BLaER1 (cell line): ENCODE measurements around the gene LYL1.
A peak's percentile ranks its signal among the peaks of the same experiment; 100 is the strongest.

Experiments
- H3K27ac ChIP-seq: shearing (Covaris generic); formaldehyde crosslinking; 2 replicates; pipeline ENCODE4 v1.8.1; 2022
- H3K27me3 ChIP-seq: shearing (Covaris generic); formaldehyde crosslinking; 2 replicates; pipeline ENCODE4 v1.8.1; 2022
- H3K36me3 ChIP-seq: shearing (Covaris generic); formaldehyde crosslinking; 2 replicates; pipeline ENCODE4 v1.8.1; 2022
- H3K4me1 ChIP-seq: shearing (Covaris generic); formaldehyde crosslinking; 2 replicates; pipeline ENCODE4 v1.8.1; 2022
- H3K4me2 ChIP-seq: shearing (Covaris generic); formaldehyde crosslinking; 2 replicates; pipeline ENCODE4 v1.8.1; 2022
- H3K4me3 ChIP-seq: shearing (Covaris generic); formaldehyde crosslinking; 2 replicates; pipeline ENCODE4 v1.8.1; 2022
- H3K9ac ChIP-seq: shearing (Covaris generic); formaldehyde crosslinking; 2 replicates; pipeline ENCODE4 v1.8.1; 2022
- H3K9me3 ChIP-seq: shearing (Covaris generic); formaldehyde crosslinking; 2 replicates; pipeline ENCODE4 v1.8.1; 2022
- H4K20me1 ChIP-seq: shearing (Covaris generic); formaldehyde crosslinking; 2 replicates; pipeline ENCODE4 v1.8.1; 2022
- Cebpa-rat ChIP-seq: shearing (Covaris generic); IDR thresholded peaks from 2 replicates; pipeline ENCODE4 v1.8.1; 2022

LYL1 gene

DNA sequence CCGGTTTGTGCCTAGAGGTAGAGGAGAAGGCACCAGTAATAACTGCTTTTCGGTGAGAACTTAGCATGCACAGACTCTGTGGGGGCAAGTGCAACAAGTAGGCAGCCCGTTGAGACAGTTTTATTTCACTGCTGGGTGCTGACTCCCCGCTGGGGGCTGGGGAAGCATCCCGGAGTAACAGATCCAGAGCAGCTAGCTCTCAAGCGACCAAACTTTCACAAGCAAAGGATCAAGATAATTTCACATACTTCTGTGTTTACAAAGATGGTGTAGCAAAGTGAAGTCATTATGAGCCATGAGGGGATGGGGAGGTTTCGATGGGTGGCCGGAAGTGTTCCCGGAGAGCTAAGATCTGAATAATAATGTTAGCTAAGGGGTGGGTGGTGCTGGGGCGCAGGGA lies 18.2 kb upstream of the LYL1 start:
- peaks cover 56% of the 10 kb centered on the region for H3K36me3 ChIP-seq
- H3K9me3 ChIP-seq, result no peaks in the 10 kb centered on the region
- H3K4me1 ChIP-seq, result peaks cover 57% of the 10 kb centered on the region
- H3K27ac ChIP-seq, result no peak overlapping the region
- peak overlapping the region; percentile 98; the same call in 1 of the 2 replicates for H3K9ac ChIP-seq
- peaks cover 70% of the 10 kb centered on the region for H4K20me1 ChIP-seq
- H3K4me2 ChIP-seq, result 0 out of 2 replicates have a peak overlapping the region, but pooled peaks have one; percentile 92
- H3K4me3 ChIP-seq, result no peak overlapping the region
- H3K27me3 ChIP-seq, result no peaks in the 10 kb centered on the region
- TF ChIP-seq Cebpa-rat, result no peak

DNA sequence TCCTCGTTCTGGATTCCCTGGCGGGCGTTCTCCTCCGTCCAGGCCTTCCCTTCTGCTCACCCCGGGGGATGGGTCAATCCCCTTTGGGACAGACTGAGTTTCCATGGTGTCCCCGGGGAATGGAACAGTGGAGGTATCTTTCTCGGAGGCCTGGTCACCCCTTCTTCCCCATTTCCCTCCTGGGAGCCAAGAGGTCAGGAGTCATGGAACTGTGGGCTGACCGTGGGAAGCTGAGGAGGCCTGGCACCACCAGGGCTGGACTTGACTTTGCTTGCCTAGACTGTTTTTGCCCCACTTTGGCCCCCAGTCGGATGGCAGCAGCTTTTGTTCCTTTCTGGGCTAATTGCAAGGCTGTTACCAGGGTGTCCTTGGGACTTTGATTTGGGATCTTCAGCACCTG lies 17.4 kb upstream of the LYL1 start:
- peak overlapping the region; percentile 100 for H3K4me3 ChIP-seq
- H3K9ac ChIP-seq, result peak overlapping the region; percentile 98
- H3K27ac ChIP-seq, result peak overlapping the region; percentile 97; the same call in 1 of the 2 replicates
- H3K27me3 ChIP-seq, result no peaks in the 10 kb centered on the region
- H3K9me3 ChIP-seq, result no peaks in the 10 kb centered on the region
- peak overlapping the region; percentile 92 for H3K4me2 ChIP-seq
- peaks cover 49% of the 10 kb centered on the region for H3K36me3 ChIP-seq
- H3K4me1 ChIP-seq, result peaks cover 61% of the 10 kb centered on the region
- H4K20me1 ChIP-seq, result peaks cover 62% of the 10 kb centered on the region
- TF ChIP-seq Cebpa-rat, result no peak

DNA sequence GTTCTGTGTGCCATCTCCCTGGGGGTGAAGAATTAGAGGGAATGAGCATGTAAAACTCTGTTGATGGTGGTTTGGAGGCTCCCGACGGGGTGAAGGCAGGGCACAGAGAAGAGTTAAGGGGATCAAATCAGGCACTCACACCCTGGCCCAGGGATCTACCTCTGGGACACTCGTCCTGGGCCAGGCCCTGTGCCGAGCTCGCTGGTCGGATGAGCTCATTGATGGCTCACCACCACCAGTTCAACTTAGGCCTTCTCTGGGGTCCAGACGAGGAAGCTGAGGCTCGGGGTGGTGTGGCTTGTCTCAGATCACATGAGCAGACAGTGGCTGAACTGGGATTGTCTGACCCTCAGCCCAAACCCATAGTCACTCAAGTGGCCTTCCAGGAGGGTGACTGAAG lies 17.0 kb upstream of the LYL1 start:
- Histone ChIP-seq H3K4me1 (peaks cover 61% of the 10 kb centered on the region), H3K4me2 (peak overlapping the region; percentile 92), H3K9me3 (no peaks in the 10 kb centered on the region), H3K27ac (peak overlapping the region; percentile 97), H3K4me3 (peak overlapping the region; percentile 100), H4K20me1 (peaks cover 58% of the 10 kb centered on the region), H3K36me3 (peaks cover 49% of the 10 kb centered on the region), H3K9ac (peak overlapping the region; percentile 98), H3K27me3 (no peaks in the 10 kb centered on the region)
- TF ChIP-seq Cebpa-rat, result no peak

DNA sequence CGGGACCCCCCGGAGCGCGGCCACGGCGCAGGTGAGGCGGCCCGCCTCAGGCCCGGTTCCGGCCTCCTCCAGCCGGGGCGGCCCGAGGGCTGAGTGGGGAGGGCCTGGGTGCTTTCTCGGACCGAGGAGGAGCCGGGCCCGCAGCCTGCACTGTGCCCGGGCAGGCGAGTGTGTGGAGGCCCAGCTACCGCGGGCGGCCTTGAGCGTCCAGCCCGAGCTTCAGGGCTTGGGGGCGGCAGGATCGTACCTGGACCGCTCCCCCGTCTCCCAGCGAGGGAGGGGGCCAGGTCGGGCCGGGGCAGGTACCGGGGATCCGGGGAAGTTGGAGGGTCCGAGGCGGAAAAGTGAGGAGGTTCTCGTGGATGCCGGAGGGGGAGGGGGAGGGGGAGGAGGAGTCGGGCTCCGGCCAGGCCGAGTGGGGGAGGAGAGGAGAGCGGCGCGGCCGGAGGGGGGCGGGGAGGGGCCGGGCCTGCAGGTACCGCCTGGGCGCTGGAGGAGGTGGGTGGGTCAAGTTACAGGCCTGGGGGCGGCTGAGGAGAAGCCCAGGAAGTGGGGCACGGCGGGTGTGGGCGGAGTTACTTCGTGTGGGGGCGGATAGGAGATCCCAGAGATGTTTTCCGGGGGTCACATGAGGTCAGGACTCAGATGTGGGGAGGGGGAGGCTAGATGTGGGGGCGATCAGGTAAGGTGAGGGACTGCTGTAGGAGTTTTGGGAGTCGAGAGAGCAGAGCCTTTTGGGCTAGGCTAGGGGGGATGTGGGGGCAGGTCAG lies 16.0 kb upstream of the LYL1 start:
- Histone ChIP-seq H4K20me1 (peaks cover 47% of the 10 kb centered on the region), H3K27ac (peak overlapping the region; percentile 97), H3K4me1 (peaks cover 59% of the 10 kb centered on the region), H3K4me3 (peak overlapping the region; percentile 100), H3K27me3 (no peaks in the 10 kb centered on the region), H3K4me2 (peak overlapping the region; percentile 92), H3K9ac (peak overlapping the region; percentile 98), H3K9me3 (no peaks in the 10 kb centered on the region), H3K36me3 (peaks cover 49% of the 10 kb centered on the region)
- TF ChIP-seq Cebpa-rat, result no peak

DNA sequence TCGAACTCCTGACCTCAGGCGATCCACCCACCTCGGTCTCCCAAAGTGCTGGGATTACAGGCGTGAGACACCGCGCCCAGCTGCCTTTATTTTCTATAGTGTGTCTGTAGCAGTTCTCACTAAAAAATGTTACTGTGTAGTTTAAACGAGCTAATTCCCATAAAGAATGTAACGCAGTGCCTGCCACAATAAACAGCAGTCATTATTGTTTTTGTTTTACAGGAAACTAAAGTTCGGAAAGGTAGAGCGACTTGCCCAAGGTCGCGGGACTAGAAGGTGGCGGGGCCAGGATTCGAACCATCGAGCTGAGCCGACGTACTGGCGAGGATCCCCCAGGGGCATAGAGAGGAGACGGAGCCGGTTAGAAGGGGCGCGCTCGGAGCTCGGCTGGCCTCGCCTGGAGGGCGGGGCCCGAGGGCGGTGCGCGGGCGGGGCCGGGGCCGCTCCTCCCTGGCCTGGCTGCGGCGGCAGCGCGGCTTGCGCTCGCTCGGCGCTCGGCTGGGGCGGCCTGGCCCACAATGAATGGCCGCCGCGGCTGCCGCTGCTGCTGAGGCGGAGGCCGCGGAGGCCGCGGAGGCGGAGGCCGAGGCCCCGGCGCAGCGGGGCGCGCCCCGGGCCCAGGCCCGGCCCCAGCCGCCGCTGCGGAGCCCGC lies 15.2 kb upstream of the LYL1 start, which contains the start of gene NACC1:
Gene NACC1 (plus strand): TSS at position 493 of the 652 bp plus-strand sequence. CDS start 16,944 bp downstream, outside the sequence.
- H3K36me3 ChIP-seq, result peaks cover 49% of the 10 kb centered on the region
- no peak for TF ChIP-seq Cebpa-rat
- peaks cover 40% of the 10 kb centered on the region for H4K20me1 ChIP-seq
- no peaks in the 10 kb centered on the region for H3K9me3 ChIP-seq
- H3K27me3 ChIP-seq, result no peaks in the 10 kb centered on the region
- H3K4me3 ChIP-seq, result peak within 1 kb of the TSS; percentile 100
- peak within 1 kb of the TSS; percentile 97 for H3K27ac ChIP-seq
- H3K9ac ChIP-seq, result peak within 1 kb of the TSS; percentile 98
- peaks cover 59% of the 10 kb centered on the region for H3K4me1 ChIP-seq
- peak within 1 kb of the TSS; percentile 92 for H3K4me2 ChIP-seq

DNA sequence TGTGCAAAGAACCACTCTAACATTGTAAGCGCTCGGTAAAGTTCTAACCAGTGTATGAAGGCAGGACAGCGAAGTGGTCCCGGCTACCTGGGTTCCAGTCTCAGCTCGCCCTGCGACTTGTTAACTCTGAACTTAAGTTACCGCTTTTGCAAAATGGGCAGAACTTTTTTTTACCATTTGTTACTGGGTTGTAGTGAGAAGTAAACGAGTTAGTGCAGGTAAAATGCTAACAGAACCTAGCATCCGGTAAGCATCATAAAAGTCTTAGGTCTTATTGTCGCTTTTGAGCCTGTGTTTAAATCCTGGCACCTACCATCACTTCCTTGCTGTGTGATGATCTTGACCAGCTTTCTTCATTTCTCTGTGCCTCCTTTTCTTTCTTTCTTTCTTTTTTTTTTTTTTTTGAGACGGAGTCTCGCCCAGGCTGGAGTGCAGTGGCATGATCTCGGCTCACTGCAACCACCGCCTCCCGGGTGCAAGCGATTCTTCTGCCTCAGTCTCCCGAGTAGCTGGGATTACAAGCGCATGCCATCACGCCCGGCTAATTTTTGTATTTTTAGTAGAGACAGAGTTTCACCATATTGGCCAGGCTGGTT lies 14.6 kb upstream of the LYL1 start:
- Histone ChIP-seq H4K20me1 (peaks cover 34% of the 10 kb centered on the region), H3K36me3 (peaks cover 49% of the 10 kb centered on the region), H3K9me3 (no peaks in the 10 kb centered on the region), H3K4me3 (peak overlapping the region; percentile 100), H3K27me3 (no peaks in the 10 kb centered on the region), H3K4me2 (peak overlapping the region; percentile 68), H3K27ac (peak overlapping the region; percentile 83; the same call in 1 of the 2 replicates), H3K4me1 (peaks cover 59% of the 10 kb centered on the region), H3K9ac (peak overlapping the region; percentile 91; the same call in 1 of the 2 replicates)
- no peak for TF ChIP-seq Cebpa-rat

DNA sequence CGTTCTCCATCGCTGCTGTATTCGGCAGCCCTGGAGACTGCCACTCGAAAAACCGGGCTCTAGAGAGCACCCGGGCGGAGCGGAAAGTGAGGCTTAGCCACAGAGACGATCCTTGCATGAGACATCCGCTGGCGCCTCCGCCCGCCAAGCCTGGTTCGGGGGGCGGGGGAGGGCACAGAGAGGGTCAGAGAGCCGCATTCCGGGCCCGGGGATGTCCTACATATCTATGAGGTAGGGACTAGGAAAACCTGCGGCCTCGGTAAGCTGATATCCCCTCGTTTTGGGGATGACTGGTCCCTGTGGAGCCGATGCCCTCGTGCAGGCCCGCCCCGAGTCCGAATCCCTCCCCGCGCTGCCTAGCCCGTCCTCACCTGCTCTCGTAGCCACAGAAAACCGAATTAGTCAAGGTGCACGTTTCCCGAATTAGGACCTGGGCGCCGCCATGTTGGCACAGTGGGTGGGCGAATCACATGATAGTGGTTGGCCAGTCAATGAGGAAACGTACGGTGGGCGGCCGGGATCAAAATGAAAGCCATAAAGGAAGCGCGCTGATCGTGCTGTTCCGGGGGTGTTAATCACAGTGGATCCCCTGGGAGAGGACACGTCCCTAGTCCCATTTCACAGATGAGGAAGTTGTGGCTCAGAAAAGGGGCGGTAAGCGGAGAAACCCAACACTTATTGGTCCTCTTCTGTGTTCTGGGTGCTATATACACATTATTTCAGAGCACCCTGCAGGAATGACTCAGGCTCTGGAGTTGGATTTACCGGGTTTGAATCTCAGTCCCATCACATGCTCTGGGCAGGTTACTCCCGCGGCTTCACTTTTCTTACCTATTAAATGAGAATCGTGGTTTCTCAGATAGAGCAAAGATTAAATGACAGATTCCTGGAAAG lies 13.9 kb upstream of the LYL1 start, which contains the start of gene TRMT1:
Gene TRMT1 (minus strand): TSS at position 459 of the 894 bp plus-strand sequence. CDS start 341 bp downstream, at position 118.
- Histone ChIP-seq H3K9ac (peak within 1 kb of the TSS; percentile 91), H3K27me3 (no peaks in the 10 kb centered on the region), H3K9me3 (no peaks in the 10 kb centered on the region), H3K27ac (peak within 1 kb of the TSS; percentile 83), H3K4me1 (peaks cover 54% of the 10 kb centered on the region), H4K20me1 (peaks cover 27% of the 10 kb centered on the region), H3K4me3 (peak within 1 kb of the TSS; percentile 100), H3K36me3 (peaks cover 49% of the 10 kb centered on the region), H3K4me2 (peak within 1 kb of the TSS; percentile 96)
- no peak for TF ChIP-seq Cebpa-rat

DNA sequence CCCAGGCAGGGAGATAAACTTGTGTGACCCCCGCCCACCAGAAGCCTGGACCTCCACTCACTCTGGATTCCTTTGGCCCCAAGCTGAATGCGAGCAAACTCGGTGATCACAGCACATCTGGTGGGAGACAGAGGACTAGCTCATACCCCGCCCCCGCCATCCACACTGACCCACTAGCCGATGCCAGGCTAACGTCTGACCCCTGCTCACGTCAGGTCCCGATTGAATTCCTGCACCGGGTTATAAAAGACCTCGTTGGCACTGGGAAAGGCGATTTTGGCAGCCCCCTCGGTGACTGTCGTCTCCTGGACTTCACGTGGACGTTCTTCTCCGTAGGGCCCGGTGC lies 13.3 kb upstream of the LYL1 start:
- Histone ChIP-seq H3K4me3 (peak overlapping the region; percentile 100), H3K27me3 (no peaks in the 10 kb centered on the region), H3K36me3 (peaks cover 46% of the 10 kb centered on the region), H3K27ac (peak overlapping the region; percentile 83), H3K4me1 (peaks cover 48% of the 10 kb centered on the region), H3K9me3 (no peaks in the 10 kb centered on the region), H3K4me2 (peak overlapping the region; percentile 96), H3K9ac (peak overlapping the region; percentile 91), H4K20me1 (peaks cover 20% of the 10 kb centered on the region)
- TF ChIP-seq Cebpa-rat, result no peak

DNA sequence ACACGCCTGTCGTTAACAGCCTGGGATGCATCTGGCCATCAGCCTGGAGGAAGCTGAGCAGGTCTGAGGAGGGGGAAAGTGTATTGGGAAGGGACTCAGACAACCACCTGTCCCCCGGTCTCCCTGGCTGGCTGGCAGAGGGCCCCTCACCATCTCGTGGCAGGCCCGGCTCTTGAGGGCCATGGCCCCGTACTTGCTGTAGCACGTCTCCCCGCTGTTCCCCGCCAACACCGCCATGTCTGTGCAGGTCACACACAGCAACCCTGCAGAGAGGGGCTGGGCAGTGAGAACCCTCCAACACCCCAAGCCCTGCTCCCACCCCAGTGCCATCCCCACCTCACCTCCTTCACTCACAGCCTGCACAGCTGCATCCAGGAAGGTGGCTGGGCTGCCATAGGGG lies 9.9 kb upstream of the LYL1 start:
- H3K9ac ChIP-seq, result no peak overlapping the region
- peaks cover 73% of the 10 kb centered on the region for H3K36me3 ChIP-seq

More for the DNA sequence above, 9.9 kb upstream of the LYL1 start:
- Histone ChIP-seq H3K27me3 (no peaks in the 10 kb centered on the region), H3K27ac (no peak overlapping the region), H3K4me3 (no peak overlapping the region), H3K4me1 (peaks cover 27% of the 10 kb centered on the region), H4K20me1 (no peaks in the 10 kb centered on the region; the same call in 1 of the 2 replicates), H3K4me2 (no peak overlapping the region), H3K9me3 (no peaks in the 10 kb centered on the region)
- TF ChIP-seq Cebpa-rat, result no peak
